Left lung (tissue), 10 donors: ENCODE results near the gene LACRT. TPM values are rescaled to one million over a fixed set of nuclear protein-coding genes. Genes with fewer than 3 reads are reported as not detected.

ENCODE experiments used
- ATAC-seq: fragments of 200-7000 bp; cut with Tn5 transposase; one replicate; pipeline ENCODE4 v1.9.1; 2020; ENCODE audit warnings: moderate library complexity
- DNase-seq, 4 donors: peaks; one replicate each; pipeline ENCODE4 v3.0.0-alpha.2; 2013 to 2020
- H3K27ac ChIP-seq, 2 donors: fragments of 200-600 bp; sonication (generic) in 1 of 2; one replicate each; pipeline versions ENCODE4 v1.5.0 to v1.8.0; 2020 to 2021
- H3K27me3 ChIP-seq, 2 donors: fragments of 200-600 bp; sonication (generic) in 1 of 2; one replicate each; pipeline versions ENCODE4 v1.5.0 to v1.8.0; 2020 to 2021
- H3K36me3 ChIP-seq, 2 donors: fragments of 200-600 bp; sonication (generic) in 1 of 2; one replicate each; pipeline versions ENCODE4 v1.5.0 to v1.8.0; 2020 to 2021
- H3K4me1 ChIP-seq, 2 donors: fragments of 200-600 bp; one replicate each; pipeline ENCODE4 v1.8.0; 2021
- H3K4me3 ChIP-seq, 2 donors: fragments of 200-600 bp; sonication (generic) in 1 of 2; one replicate each; pipeline versions ENCODE4 v1.5.0 to v1.8.0; 2020 to 2021; ENCODE audit warnings: mild to moderate bottlenecking in 1 of 2
- H3K9me3 ChIP-seq, 2 donors: fragments of 200-600 bp; sonication (generic) in 1 of 2; one replicate each; pipeline versions ENCODE4 v1.5.0 to v1.8.0; 2020 to 2021
- intact Hi-C, 2 donors: fragments of 100-400 bp; cut with DNase I; formaldehyde crosslinking; loops; one replicate each; pipeline versions ENCODE4 v1.11.2 to v1.14.2; 2022
- polyA plus RNA-seq, 6 donors: library from polyadenylated mRNA; unstranded; fragments of 120-200 nt; gene quantifications; one replicate each; pipeline ENCODE4 v1.2.1, GENCODE V29; 2013; ENCODE audit not compliant: insufficient read length in 6 of 6
- total RNA-seq, 2 donors: library from RNA; stranded (reverse); fragmentation: NEBNext Ultra II Directional; extraction: Animal tissue kit (Norgen Biotek cat#: 25700); gene quantifications; one replicate each; pipeline ENCODE4 v1.2.1, GENCODE V29; 2021
- TF ChIP-seq, protein P1 (sequence below), 2 donors: fragments of 200-600 bp; sonication (generic) in 1 of 2; IDR thresholded peaks; one replicate each; pipeline versions ENCODE4 v1.5.0 to v1.8.0; 2021; ENCODE audit warnings: antibody characterized with exemption in 2 of 2
- donor health status: DM: no; HTN: yes; CAD: no.
- donor health status: DM: no; HTN: no; CAD: no.

Gene LACRT
- total and polyA plus RNA-seq, 8 donors = not detected

DNA sequence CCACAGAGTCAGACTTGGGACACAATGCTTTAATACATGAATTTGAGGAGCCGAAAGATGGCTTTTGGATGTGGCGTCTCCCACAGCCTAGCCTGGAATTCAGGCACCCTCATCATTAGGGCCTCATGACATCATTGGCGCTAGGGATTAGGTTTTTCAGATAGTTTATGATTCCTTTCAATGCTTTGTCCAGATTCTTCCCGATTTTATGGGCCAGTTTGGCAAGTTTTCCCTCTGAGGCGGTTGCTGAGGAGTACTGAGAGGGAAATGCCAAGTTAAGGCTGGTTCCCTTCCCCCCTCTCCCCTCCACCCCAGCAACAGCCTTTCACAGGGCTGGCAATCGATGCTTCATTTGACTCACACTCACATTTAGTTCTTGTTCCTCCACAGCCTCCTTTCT is 26.5 kb downstream of the LACRT start:
- H3K9me3 ChIP-seq = no peaks in the 10 kb centered on the region
- no peak for DNase-seq
- TF ChIP-seq, protein P1, sequence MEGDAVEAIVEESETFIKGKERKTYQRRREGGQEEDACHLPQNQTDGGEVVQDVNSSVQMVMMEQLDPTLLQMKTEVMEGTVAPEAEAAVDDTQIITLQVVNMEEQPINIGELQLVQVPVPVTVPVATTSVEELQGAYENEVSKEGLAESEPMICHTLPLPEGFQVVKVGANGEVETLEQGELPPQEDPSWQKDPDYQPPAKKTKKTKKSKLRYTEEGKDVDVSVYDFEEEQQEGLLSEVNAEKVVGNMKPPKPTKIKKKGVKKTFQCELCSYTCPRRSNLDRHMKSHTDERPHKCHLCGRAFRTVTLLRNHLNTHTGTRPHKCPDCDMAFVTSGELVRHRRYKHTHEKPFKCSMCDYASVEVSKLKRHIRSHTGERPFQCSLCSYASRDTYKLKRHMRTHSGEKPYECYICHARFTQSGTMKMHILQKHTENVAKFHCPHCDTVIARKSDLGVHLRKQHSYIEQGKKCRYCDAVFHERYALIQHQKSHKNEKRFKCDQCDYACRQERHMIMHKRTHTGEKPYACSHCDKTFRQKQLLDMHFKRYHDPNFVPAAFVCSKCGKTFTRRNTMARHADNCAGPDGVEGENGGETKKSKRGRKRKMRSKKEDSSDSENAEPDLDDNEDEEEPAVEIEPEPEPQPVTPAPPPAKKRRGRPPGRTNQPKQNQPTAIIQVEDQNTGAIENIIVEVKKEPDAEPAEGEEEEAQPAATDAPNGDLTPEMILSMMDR (IDR thresholded peaks at IDR 0.05) = no peak
- no peaks in the 10 kb centered on the region for H3K4me1 ChIP-seq
- no peak for ATAC-seq
- H3K36me3 ChIP-seq = no peaks in the 10 kb centered on the region
- no peak overlapping the region for H3K4me3 ChIP-seq
- H3K27ac ChIP-seq = no peak overlapping the region
- peaks cover 0 to 4% of the 10 kb centered on the region in 2 donors for H3K27me3 ChIP-seq
- intact Hi-C loops = no loop called here

DNA sequence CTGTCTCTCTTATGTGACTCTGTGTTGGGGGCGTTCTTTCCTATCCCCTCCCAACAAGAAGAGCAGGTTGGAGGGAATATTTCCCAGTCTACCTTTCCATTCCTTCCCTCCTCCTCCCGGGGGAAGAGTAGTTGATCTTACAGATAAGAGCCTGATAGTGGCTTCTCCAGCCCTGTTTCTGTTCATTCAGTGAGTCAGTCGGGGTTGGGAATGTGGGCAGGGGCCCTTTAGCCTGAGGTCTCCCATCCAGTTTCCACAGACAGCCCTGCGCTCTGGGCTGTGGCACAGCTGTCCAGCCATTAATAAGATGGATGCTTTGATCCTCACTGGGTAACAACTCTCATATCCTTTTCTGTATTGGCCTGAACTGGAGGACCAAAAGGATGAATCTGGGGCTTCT is 28.1 kb downstream of the LACRT start:
- no peak for DNase-seq
- no peaks in the 10 kb centered on the region for H3K4me1 ChIP-seq
- H3K4me3 ChIP-seq = no peak overlapping the region
- no peak for ATAC-seq
- intact Hi-C loops = no loop called here
- H3K9me3 ChIP-seq = no peaks in the 10 kb centered on the region
- no peaks in the 10 kb centered on the region for H3K36me3 ChIP-seq
- H3K27ac ChIP-seq = no peak overlapping the region
- TF ChIP-seq, protein P1 (IDR thresholded peaks at IDR 0.05) = no peak
- H3K27me3 ChIP-seq = peaks cover 0 to 4% of the 10 kb centered on the region in 2 donors

DNA sequence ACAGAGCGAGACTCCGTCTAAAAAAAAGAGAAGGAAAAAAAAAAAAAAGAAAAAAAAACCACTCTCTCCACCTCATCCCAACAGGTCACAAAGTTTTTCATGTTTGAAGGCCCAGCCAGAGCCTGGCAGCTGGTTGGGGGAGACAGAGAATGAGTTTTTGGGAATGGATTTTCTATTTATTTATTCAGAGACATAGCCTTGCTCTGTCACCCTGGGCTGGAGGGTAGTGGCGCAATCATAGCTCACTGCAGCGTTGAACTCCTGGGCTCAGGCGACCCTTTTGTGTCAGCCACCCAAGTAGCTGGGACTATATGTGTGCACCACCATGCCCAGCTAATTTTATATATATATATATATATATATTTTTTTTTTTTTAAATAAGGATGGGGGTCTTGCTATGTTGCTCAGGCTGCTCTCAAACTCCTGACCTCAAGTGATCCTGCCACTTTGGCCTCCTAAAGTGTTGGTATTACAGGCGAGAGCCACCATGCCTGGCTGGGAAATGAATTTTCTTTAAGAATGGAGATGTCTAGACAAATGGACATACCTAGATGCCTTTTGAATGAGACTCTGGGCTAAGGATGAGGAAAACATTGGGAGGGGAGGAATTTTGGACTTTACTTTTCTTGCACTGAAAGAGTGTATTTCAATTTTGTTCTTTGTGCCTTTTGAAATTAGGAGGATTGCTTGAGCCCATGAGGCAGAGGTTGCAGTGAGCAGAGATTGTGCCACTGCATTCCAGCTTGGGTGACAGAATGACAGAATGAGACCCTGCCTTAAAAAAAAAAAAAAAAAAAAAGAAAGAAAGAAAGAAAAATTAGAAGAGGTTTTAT is 29.3 kb downstream of the LACRT start:
- Histone ChIP-seq H3K4me3 (no peak overlapping the region), H3K36me3 (no peaks in the 10 kb centered on the region), H3K4me1 (no peaks in the 10 kb centered on the region), H3K27me3 (peaks cover 0 to 4% of the 10 kb centered on the region in 2 donors), H3K27ac (no peak overlapping the region), H3K9me3 (no peaks in the 10 kb centered on the region)
- TF ChIP-seq, protein P1 (IDR thresholded peaks at IDR 0.05) = no peak
- DNase-seq (no peak), ATAC-seq (no peak)
- intact Hi-C loops = no loop called here

DNA sequence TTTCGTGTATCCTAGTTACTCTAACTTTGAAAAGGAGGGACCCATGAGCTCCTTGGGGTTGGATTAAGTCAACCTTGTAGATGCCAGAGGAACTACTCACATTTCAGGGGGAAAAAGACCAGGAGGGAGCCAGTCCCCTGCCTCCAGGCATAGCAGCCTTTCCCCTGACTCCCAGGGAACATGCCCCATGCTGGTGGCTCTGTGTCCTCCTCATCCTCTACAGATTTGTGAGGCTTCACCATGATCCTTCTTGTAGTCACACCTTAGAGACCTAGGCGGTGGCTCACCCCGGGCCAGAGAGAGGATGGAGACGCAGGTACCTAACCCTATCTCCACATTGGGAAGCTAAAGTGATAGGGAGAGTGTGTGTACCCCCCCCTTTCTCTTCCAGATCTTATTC is 30.3 kb downstream of the LACRT start:
- ATAC-seq (no peak), DNase-seq (no peak)
- no peaks in the 10 kb centered on the region for H3K36me3 ChIP-seq
- H3K4me3 ChIP-seq = no peak overlapping the region
- no peaks in the 10 kb centered on the region for H3K9me3 ChIP-seq
- TF ChIP-seq, protein P1 (IDR thresholded peaks at IDR 0.05) = no peak
- peaks cover 0 to 4% of the 10 kb centered on the region in 2 donors for H3K27me3 ChIP-seq
- no peak overlapping the region for H3K27ac ChIP-seq
- intact Hi-C loops = no loop called here
- H3K4me1 ChIP-seq = no peaks in the 10 kb centered on the region

DNA sequence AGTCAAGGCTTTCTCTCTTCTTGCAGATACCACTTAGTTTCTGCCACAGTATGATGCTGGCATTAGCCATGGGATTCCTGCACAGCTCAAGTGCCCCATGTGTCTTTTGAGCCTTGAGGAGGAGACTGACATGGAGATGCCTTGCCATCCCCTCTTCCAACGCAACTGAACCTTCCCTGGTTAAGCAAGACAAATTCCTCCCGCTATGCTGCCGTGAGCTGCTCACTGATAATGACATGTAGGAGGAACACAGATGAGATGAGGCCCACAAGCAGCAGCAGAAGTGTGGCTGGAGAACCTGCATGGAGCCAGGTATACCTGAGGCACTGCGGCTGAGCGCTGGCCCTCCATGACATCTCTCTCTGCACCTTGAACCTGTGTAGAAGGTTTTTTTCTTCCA is 30.8 kb downstream of the LACRT start:
- Histone ChIP-seq H3K36me3 (no peaks in the 10 kb centered on the region), H3K4me1 (no peaks in the 10 kb centered on the region), H3K27ac (no peak overlapping the region), H3K27me3 (peaks cover 0 to 8% of the 10 kb centered on the region in 2 donors), H3K9me3 (no peaks in the 10 kb centered on the region), H3K4me3 (no peak overlapping the region)
- TF ChIP-seq, protein P1 (IDR thresholded peaks at IDR 0.05) = no peak
- ATAC-seq = no peak
- intact Hi-C loops = no loop called here
- DNase-seq = no peak
